GM23248 (cell line): ENCODE data around the gene TMEM161B.

Experiments used
- EZH2 ChIP-seq: fragments of 200-600 bp; sonication (generic); IDR thresholded peaks from 2 replicates; pipeline ENCODE4 v1.6.1; 2018; ENCODE audit warnings: antibody characterized with exemption, mild to moderate bottlenecking; ENCODE audit not compliant: insufficient read depth, poor library complexity, severe bottlenecking
- EZH2phosphoT487 ChIP-seq: fragments of 200-600 bp; sonication (generic); IDR thresholded peaks from 2 replicates; pipeline ENCODE4 v1.6.1; 2018; ENCODE audit warnings: antibody characterized with exemption, moderate library complexity, mild to moderate bottlenecking, low read depth; ENCODE audit not compliant: insufficient read depth

DNA sequence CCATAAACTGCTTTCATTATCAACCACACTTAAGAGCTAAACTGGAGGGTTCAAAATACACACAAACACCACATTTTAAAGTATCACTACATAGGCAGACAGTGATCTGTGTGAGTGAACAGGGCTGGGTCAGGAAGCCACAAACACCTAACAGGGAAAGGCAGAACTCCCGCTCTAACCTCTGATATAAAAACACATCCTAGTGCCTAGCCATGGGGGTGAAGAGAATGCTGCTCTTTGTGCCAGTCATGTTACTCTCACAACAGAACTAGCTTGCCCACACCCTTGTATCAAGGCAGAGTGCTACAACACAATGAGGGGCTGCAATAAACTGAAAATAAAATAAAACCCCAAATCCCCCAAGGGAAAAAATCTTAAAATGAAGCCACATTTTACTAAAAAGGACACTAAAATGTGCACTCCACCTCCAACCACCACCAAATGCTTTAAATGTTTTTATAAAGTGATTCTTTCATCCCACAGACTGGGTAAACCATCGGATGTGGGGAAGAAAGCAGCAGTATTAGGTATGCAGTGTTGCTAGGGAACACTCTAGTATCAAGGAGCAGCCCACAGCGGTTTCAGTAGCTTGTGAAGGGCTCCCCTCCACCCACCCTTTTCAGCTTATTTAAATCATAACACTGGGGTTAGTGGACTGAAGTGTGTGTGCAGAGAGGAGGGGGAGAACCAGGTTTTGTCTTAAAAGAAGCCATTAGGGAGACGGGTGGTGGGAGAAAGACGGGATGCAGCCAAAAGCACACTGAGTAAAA is 64.5 kb downstream of the TMEM161B start:
- TF ChIP-seq EZH2 (no peak), EZH2phosphoT487 (no peak)
